GM23338 (cell line): ENCODE results near the gene CPM. TPM values are rescaled to one million over a fixed set of nuclear protein-coding genes. Genes with fewer than 3 reads are reported as not detected.

ENCODE experiments used
- ATAC-seq: fragments of 200-7000 bp; cut with Tn5 transposase; 3 replicates; pipeline ENCODE4 v1.9.1; 2020
- DNase-seq: peaks from one replicate; pipeline ENCODE4 v3.0.0-alpha.2; 2015; ENCODE audit warnings: low spot score
- H2AFZ ChIP-seq: fragments of 200-600 bp; sonication (generic); 2 replicates; pipeline ENCODE4 v1.8.0; 2016; ENCODE audit warnings: antibody characterized with exemption, mild to moderate bottlenecking, moderate library complexity
- H3F3A ChIP-seq: fragments of 200-600 bp; sonication (generic); replicated peaks from 2 replicates; pipeline ENCODE4 v1.8.0; 2017; ENCODE audit warnings: antibody characterized with exemption, mixed run types, low read depth
- H3K27ac ChIP-seq: fragments of 200-600 bp; sonication (generic); 2 replicates; pipeline ENCODE4 v1.6.1; 2016; ENCODE audit warnings: low read depth
- H3K27me3 ChIP-seq: fragments of 200-600 bp; sonication (generic); 2 replicates; pipeline ENCODE4 v1.8.0; 2016; ENCODE audit warnings: mild to moderate bottlenecking, mixed run types, moderate library complexity; ENCODE audit not compliant: insufficient read depth
- H3K36me3 ChIP-seq: fragments of 200-600 bp; sonication (generic); 2 replicates; pipeline ENCODE4 v1.8.0; 2016; ENCODE audit warnings: mild to moderate bottlenecking; ENCODE audit not compliant: insufficient read depth
- H3K4me1 ChIP-seq: fragments of 200-600 bp; sonication (generic); 2 replicates; pipeline ENCODE4 v1.8.0; 2016; ENCODE audit warnings: mild to moderate bottlenecking, moderate library complexity; ENCODE audit not compliant: insufficient read depth
- H3K4me2 ChIP-seq: fragments of 200-600 bp; sonication (generic); 2 replicates; pipeline ENCODE4 v1.7.1; 2017; ENCODE audit warnings: mixed run types
- H3K4me3 ChIP-seq: fragments of 200-600 bp; sonication (generic); 2 replicates; pipeline ENCODE4 v1.6.1; 2016; ENCODE audit warnings: mixed run types
- H3K79me2 ChIP-seq: fragments of 200-600 bp; sonication (generic); replicated peaks from 2 replicates; pipeline ENCODE4 v1.8.0; 2017; ENCODE audit warnings: mild to moderate bottlenecking; ENCODE audit not compliant: insufficient read depth
- H3K9me2 ChIP-seq: fragments of 200-600 bp; sonication (generic); 2 replicates; pipeline ENCODE4 v1.8.0; 2017; ENCODE audit not compliant: insufficient read depth
- H4K20me1 ChIP-seq: fragments of 200-600 bp; sonication (generic); replicated peaks from 2 replicates; pipeline ENCODE4 v1.8.0; 2017; ENCODE audit warnings: mild to moderate bottlenecking; ENCODE audit not compliant: insufficient read depth
- H3K27ac Mint-ChIP-seq: 2 replicates; pipeline ENCODE4 v1.8.0; 2020; ENCODE audit warnings: inconsistent platforms, mild to moderate bottlenecking, moderate library complexity, mixed read lengths
- H3K27me3 Mint-ChIP-seq: 3 replicates; pipeline ENCODE4 v1.8.0; 2022; ENCODE audit warnings: low read depth, mild to moderate bottlenecking, moderate library complexity, mixed read lengths, inconsistent platforms; ENCODE audit not compliant: insufficient read depth, poor library complexity
- H3K36me3 Mint-ChIP-seq: 3 replicates; pipeline ENCODE4 v1.8.0; 2021; ENCODE audit warnings: low read depth, mild to moderate bottlenecking, inconsistent platforms, moderate library complexity, mixed read lengths
- H3K4me1 Mint-ChIP-seq: 3 replicates; pipeline ENCODE4 v1.8.0; 2020; ENCODE audit warnings: mild to moderate bottlenecking, inconsistent platforms, mixed read lengths
- H3K4me3 Mint-ChIP-seq: 3 replicates; pipeline ENCODE4 v1.8.0; 2021; ENCODE audit warnings: moderate library complexity, mild to moderate bottlenecking, inconsistent platforms, mixed read lengths
- H3K9me3 Mint-ChIP-seq: 3 replicates; pipeline ENCODE4 v1.8.0; 2020; ENCODE audit warnings: moderate library complexity, mild to moderate bottlenecking, inconsistent platforms, mixed read lengths
- CTCF ChIP-seq, 2 experiments: fragments of 200-600 bp in 1 of 2; sonication (generic) in 1 of 2; conservative IDR thresholded peaks; 2 replicates each; pipeline versions ENCODE4 v1.5.1 to v1.6.1; 2016 to 2017; ENCODE audit warnings: antibody characterized with exemption in 2 of 2, low read depth in 2 of 2, mild to moderate bottlenecking in 2 of 2, moderate library complexity in 1 of 2
- EZH2 ChIP-seq: fragments of 200-600 bp; sonication (generic); IDR thresholded peaks from one replicate; pipeline ENCODE4 v1.8.0; 2017; ENCODE audit warnings: antibody characterized with exemption, mild to moderate bottlenecking, low read depth; ENCODE audit not compliant: unreplicated experiment
- EZH2phosphoT487 ChIP-seq: fragments of 200-600 bp; sonication (generic); IDR thresholded peaks from one replicate; pipeline ENCODE4 v1.8.1; 2018; ENCODE audit warnings: antibody characterized with exemption; ENCODE audit not compliant: unreplicated experiment
- JUNB ChIP-seq: IDR thresholded peaks from one replicate; pipeline ENCODE4 v1.6.1; 2016; ENCODE audit warnings: antibody characterized with exemption; ENCODE audit not compliant: unreplicated experiment
- POLR2AphosphoS5 ChIP-seq: IDR thresholded peaks from 2 replicates; pipeline ENCODE4 v1.6.1; 2016; ENCODE audit warnings: antibody characterized with exemption, low read depth
- STAT1 ChIP-seq: IDR thresholded peaks from one replicate; pipeline ENCODE4 v1.6.1; 2016; ENCODE audit warnings: antibody characterized with exemption; ENCODE audit not compliant: unreplicated experiment
- ZNF331 ChIP-seq: fragments of 250-450 bp; sonication (Bioruptor Pico); IDR thresholded peaks from 2 replicates; pipeline ENCODE4 v1.5.0; 2020; ENCODE audit warnings: low read depth, mild to moderate bottlenecking, moderate library complexity
- ZNF462 ChIP-seq: fragments of 250-450 bp; sonication (Bioruptor Pico); IDR thresholded peaks from 2 replicates; pipeline ENCODE4 v1.5.0; 2020; ENCODE audit warnings: mild to moderate bottlenecking, moderate library complexity
- polyA plus RNA-seq: library from polyadenylated mRNA; unstranded; fragments of >200 nt; fragmentation: Nextera tagmentation; extraction: Ambion mirVana; gene quantifications from 2 replicates; pipeline ENCODE4 v1.2.1, GENCODE V29; 2016
- total RNA-seq: library from RNA; depleted of rRNA; stranded (reverse); fragments of >200 nt; shearing (Covaris generic); gene quantifications from 2 replicates; pipeline ENCODE4 v1.2.3, GENCODE V29; 2014
- TF ChIP-seq, protein P1 (sequence below): IDR thresholded peaks from one replicate; pipeline ENCODE4 v1.6.1; 2018; ENCODE audit warnings: antibody characterized with exemption; ENCODE audit not compliant: unreplicated experiment

The CPM gene
- total and polyA plus RNA-seq, 2 experiments from 2014 or later = 0.37 to 5.8 TPM

DNA sequence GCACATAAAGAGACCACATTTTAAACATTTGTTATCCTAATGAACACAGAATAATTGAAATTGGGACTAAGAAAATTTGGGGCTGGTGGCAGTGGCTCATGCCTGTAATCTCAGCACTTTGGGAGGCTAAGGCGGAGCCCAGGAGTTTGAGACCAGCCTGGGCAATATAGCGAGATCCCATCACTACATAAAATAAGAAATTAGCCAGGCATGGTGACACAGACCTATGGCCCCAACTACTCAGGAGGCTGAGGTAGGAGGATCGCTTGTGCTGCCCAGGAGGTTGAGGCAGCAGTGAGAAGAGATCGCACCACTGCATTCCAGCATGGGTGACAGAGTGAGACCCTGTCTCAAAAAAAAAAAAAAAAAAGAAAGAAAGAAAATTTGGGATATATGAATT is 59.7 kb downstream of the CPM start (continued):
- TF ChIP-seq ZNF462 = no peak
- no peak for TF ChIP-seq EZH2phosphoT487
- no peak for TF ChIP-seq EZH2
- no peak for TF ChIP-seq JUNB
- TF ChIP-seq ZNF331 (CRISPR knock-in tag) = no peak

DNA sequence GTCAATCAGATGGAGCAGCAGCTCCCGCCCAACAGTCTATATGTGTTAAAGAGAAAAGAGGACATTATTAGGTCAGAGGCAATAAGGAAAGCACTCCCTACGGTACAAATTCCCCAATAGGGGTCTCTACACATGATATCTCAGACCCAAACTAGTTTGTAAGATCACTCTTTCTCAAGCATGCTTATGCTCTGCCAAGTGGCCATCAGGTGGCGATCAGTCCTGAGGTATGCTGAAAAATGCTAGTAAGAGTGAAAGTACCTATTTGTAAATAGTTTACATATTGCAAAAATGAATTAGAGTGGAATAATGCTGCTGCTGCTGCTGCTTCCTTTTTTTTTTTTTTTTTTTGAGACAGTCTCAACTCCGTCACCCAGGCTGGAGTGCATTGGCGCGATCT is 61.0 kb downstream of the CPM start:
- H3F3A ChIP-seq = no peaks in the 10 kb centered on the region
- H3K4me3 ChIP-seq = no peak overlapping the region
- no peaks in the 10 kb centered on the region for H3K36me3 Mint-ChIP-seq

More for the DNA sequence above, 61.0 kb downstream of the CPM start:
- Histone ChIP-seq H3K27ac (no peak overlapping the region), H3K9me2 (no peaks in the 10 kb centered on the region), H3K4me1 (peaks cover 11% of the 10 kb centered on the region; the same call in 1 of the 2 replicates), H3K79me2 (no peaks in the 10 kb centered on the region), H4K20me1 (no peaks in the 10 kb centered on the region), H3K4me2 (no peak overlapping the region), H3K27me3 (no peaks in the 10 kb centered on the region), H3K36me3 (no peaks in the 10 kb centered on the region), H2AFZ (no peak overlapping the region)
- H3K27me3 Mint-ChIP-seq = peaks cover 3% of the 10 kb centered on the region
- ATAC-seq (peak; percentile 81), DNase-seq (peak; percentile 73)
- TF ChIP-seq POLR2AphosphoS5 (no peak), CTCF (conservative IDR thresholded peaks at IDR 0.05; ENCODE audit: low read depth in 2 of 2) (peak; percentile 80 to 86), EZH2phosphoT487 (no peak), JUNB (no peak), STAT1 (no peak)
- TF ChIP-seq, protein P1, sequence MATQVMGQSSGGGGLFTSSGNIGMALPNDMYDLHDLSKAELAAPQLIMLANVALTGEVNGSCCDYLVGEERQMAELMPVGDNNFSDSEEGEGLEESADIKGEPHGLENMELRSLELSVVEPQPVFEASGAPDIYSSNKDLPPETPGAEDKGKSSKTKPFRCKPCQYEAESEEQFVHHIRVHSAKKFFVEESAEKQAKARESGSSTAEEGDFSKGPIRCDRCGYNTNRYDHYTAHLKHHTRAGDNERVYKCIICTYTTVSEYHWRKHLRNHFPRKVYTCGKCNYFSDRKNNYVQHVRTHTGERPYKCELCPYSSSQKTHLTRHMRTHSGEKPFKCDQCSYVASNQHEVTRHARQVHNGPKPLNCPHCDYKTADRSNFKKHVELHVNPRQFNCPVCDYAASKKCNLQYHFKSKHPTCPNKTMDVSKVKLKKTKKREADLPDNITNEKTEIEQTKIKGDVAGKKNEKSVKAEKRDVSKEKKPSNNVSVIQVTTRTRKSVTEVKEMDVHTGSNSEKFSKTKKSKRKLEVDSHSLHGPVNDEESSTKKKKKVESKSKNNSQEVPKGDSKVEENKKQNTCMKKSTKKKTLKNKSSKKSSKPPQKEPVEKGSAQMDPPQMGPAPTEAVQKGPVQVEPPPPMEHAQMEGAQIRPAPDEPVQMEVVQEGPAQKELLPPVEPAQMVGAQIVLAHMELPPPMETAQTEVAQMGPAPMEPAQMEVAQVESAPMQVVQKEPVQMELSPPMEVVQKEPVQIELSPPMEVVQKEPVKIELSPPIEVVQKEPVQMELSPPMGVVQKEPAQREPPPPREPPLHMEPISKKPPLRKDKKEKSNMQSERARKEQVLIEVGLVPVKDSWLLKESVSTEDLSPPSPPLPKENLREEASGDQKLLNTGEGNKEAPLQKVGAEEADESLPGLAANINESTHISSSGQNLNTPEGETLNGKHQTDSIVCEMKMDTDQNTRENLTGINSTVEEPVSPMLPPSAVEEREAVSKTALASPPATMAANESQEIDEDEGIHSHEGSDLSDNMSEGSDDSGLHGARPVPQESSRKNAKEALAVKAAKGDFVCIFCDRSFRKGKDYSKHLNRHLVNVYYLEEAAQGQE = no peak
- no peak overlapping the region for H3K27ac Mint-ChIP-seq
- H3K4me1 Mint-ChIP-seq = peaks cover 13% of the 10 kb centered on the region
- H3K4me3 Mint-ChIP-seq = no peak overlapping the region
- no peaks in the 10 kb centered on the region for H3K9me3 Mint-ChIP-seq
